Vagina (tissue), 2 donors: ENCODE data around the gene SUPT7L. TPM values are rescaled to one million over a fixed set of nuclear protein-coding genes. Genes with fewer than 3 reads are reported as not detected.

Experiments
- DNase-seq, 2 donors: peaks; one replicate each; pipeline ENCODE4 v3.0.0-alpha.2; 2017; ENCODE audit errors: extremely low spot score in 2 of 2
- H3K27ac ChIP-seq: fragments of 200-600 bp; sonication (generic); one replicate; pipeline ENCODE4 v1.5.1; 2019
- H3K27me3 ChIP-seq: fragments of 200-600 bp; sonication (generic); one replicate; pipeline ENCODE4 v1.5.1; 2019
- H3K36me3 ChIP-seq, 2 donors: fragments of 200-600 bp; sonication (generic); one replicate each; pipeline ENCODE4 v1.5.1; 2017 to 2019
- H3K4me1 ChIP-seq: fragments of 200-600 bp; sonication (generic); one replicate; pipeline ENCODE4 v1.5.1; 2019
- H3K4me3 ChIP-seq, 2 donors: fragments of 200-600 bp; sonication (generic); 1 replicate in 1 of 2; 2 replicates in 1 of 2; pipeline ENCODE4 v1.5.1; 2016 to 2019
- H3K9me3 ChIP-seq: fragments of 200-600 bp; sonication (generic); one replicate; pipeline ENCODE4 v1.5.1; 2019
- POLR2A ChIP-seq, 2 donors: fragments of 450-650 bp; IDR thresholded peaks; one replicate each; pipeline ENCODE4 v1.6.1; 2017; ENCODE audit warnings: antibody characterized with exemption in 2 of 2, mild to moderate bottlenecking in 2 of 2, moderate library complexity in 2 of 2
- POLR2AphosphoS5 ChIP-seq, 2 donors: sonication (generic); formaldehyde crosslinking; IDR thresholded peaks; one replicate each; pipeline ENCODE4 v1.9.0; 2017; ENCODE audit warnings: antibody characterized with exemption in 2 of 2, mild to moderate bottlenecking in 2 of 2, low read depth in 1 of 2; ENCODE audit not compliant: insufficient read depth in 1 of 2
- intact Hi-C: fragments of 100-400 bp; cut with DNase I; formaldehyde crosslinking; loops from one replicate; pipeline ENCODE4 v1.15.1; 2023
- total RNA-seq: library from RNA; depleted of rRNA; stranded (reverse); fragments of >200 nt; gene quantifications from one replicate; pipeline ENCODE4 v1.2.3, GENCODE V29; 2016
- TF ChIP-seq, protein P1 (sequence below), 3 experiments: fragments of 450-650 bp in 2 of 3; fragments of 200-600 bp in 1 of 3; sonication (generic) in 1 of 3; IDR thresholded peaks; one replicate each; pipeline ENCODE4 v1.5.1; 2017 to 2019; ENCODE audit warnings: antibody characterized with exemption in 3 of 3, mild to moderate bottlenecking in 2 of 3, moderate library complexity in 2 of 3

The SUPT7L gene
- total RNA-seq, 1 donor from 2014 or later = 26.5 TPM

- Histone ChIP-seq H3K9me3 (no peaks in the 10 kb centered on the region), H3K27ac (no peak overlapping the region), H3K4me1 (no peaks in the 10 kb centered on the region), H3K36me3 (peaks cover 4 to 93% of the 10 kb centered on the region in 2 donors), H3K4me3 (no peak overlapping the region), H3K27me3 (no peaks in the 10 kb centered on the region)
- DNase-seq = no peak
- intact Hi-C loops = no loop called here
- no peak for TF ChIP-seq POLR2AphosphoS5 (IDR thresholded peaks at IDR 0.05; ENCODE audit: insufficient read depth in 1 of 2, low read depth in 1 of 2)
- TF ChIP-seq POLR2A (IDR thresholded peaks at IDR 0.05) = no peak
- TF ChIP-seq, protein P1, sequence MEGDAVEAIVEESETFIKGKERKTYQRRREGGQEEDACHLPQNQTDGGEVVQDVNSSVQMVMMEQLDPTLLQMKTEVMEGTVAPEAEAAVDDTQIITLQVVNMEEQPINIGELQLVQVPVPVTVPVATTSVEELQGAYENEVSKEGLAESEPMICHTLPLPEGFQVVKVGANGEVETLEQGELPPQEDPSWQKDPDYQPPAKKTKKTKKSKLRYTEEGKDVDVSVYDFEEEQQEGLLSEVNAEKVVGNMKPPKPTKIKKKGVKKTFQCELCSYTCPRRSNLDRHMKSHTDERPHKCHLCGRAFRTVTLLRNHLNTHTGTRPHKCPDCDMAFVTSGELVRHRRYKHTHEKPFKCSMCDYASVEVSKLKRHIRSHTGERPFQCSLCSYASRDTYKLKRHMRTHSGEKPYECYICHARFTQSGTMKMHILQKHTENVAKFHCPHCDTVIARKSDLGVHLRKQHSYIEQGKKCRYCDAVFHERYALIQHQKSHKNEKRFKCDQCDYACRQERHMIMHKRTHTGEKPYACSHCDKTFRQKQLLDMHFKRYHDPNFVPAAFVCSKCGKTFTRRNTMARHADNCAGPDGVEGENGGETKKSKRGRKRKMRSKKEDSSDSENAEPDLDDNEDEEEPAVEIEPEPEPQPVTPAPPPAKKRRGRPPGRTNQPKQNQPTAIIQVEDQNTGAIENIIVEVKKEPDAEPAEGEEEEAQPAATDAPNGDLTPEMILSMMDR (IDR thresholded peaks at IDR 0.05) = no peak
Measured at GRCh38 chr2:27651056-27651455, 12.4 kb downstream of the SUPT7L start.

DNA sequence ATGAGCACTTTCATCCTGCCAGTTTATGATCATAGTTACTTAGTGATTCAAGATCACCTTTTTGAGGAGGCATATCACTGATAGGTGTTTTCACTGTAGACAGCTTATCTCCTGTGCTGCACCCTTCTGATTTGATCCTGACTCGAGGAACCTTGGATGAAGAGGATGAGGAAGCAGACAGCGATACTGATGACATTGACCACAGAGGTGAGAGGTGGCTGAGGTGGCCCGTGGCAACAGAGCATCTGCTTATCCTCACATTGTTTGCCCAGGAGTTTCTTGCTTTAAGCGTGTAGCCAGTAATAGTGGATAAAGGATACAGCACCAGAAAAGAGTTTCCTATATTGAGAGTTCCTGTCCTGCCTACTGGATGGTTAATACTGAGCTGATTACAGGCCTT, 15.7 kb downstream of the SUPT7L start:
- intact Hi-C loops = no loop called here
- peaks cover 4 to 67% of the 10 kb centered on the region in 2 donors for H3K36me3 ChIP-seq
- TF ChIP-seq POLR2AphosphoS5 (IDR thresholded peaks at IDR 0.05; ENCODE audit: insufficient read depth in 1 of 2, low read depth in 1 of 2) = no peak
- TF ChIP-seq, protein P1 (IDR thresholded peaks at IDR 0.05) = no peak
- TF ChIP-seq POLR2A (IDR thresholded peaks at IDR 0.05) = no peak

DNA sequence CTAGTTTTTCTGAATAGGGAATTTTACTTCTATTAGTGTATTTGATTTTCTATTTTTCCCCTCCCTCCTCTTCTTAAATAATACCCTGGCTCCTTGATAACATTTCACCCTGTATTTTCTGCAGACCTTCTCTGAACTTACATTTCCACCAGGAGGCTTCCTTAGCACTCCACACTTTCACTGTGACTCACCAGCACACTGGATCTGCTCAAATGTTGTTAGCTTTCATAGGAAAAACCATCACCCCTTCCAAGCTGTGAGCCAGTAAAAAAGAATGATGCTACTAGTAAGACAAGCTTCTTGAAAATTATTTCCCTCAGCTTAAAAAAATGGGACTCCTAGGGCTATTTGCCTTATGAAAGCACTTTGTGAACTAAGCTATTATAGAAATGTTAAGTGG, 16.1 kb downstream of the SUPT7L start:
- no peak for DNase-seq
- Histone ChIP-seq H3K4me3 (no peak overlapping the region), H3K27ac (no peak overlapping the region), H3K9me3 (no peaks in the 10 kb centered on the region), H3K27me3 (no peaks in the 10 kb centered on the region), H3K36me3 (peaks cover 4 to 67% of the 10 kb centered on the region in 2 donors), H3K4me1 (no peaks in the 10 kb centered on the region)
- intact Hi-C loops = no loop called here
- TF ChIP-seq POLR2AphosphoS5 (IDR thresholded peaks at IDR 0.05; ENCODE audit: insufficient read depth in 1 of 2, low read depth in 1 of 2) (no peak), POLR2A (IDR thresholded peaks at IDR 0.05) (no peak)
- TF ChIP-seq, protein P1 (IDR thresholded peaks at IDR 0.05) = no peak

More for the DNA sequence above, 15.7 kb downstream of the SUPT7L start:
- Histone ChIP-seq H3K27ac (no peak overlapping the region), H3K4me1 (no peaks in the 10 kb centered on the region), H3K4me3 (no peak overlapping the region), H3K9me3 (no peaks in the 10 kb centered on the region), H3K27me3 (no peaks in the 10 kb centered on the region)
- DNase-seq = no peak

- Histone ChIP-seq H3K4me1 (no peaks in the 10 kb centered on the region), H3K9me3 (no peaks in the 10 kb centered on the region), H3K4me3 (no peak overlapping the region), H3K27ac (no peak overlapping the region), H3K36me3 (peaks cover 4 to 67% of the 10 kb centered on the region in 2 donors), H3K27me3 (no peaks in the 10 kb centered on the region)
- DNase-seq = no peak
- TF ChIP-seq, protein P1 (IDR thresholded peaks at IDR 0.05) = no peak
- no peak for TF ChIP-seq POLR2A (IDR thresholded peaks at IDR 0.05)
- no peak for TF ChIP-seq POLR2AphosphoS5 (IDR thresholded peaks at IDR 0.05; ENCODE audit: insufficient read depth in 1 of 2, low read depth in 1 of 2)
- intact Hi-C loops = no loop called here
Measured at GRCh38 chr2:27645197-27645596, 18.2 kb downstream of the SUPT7L start.

DNA sequence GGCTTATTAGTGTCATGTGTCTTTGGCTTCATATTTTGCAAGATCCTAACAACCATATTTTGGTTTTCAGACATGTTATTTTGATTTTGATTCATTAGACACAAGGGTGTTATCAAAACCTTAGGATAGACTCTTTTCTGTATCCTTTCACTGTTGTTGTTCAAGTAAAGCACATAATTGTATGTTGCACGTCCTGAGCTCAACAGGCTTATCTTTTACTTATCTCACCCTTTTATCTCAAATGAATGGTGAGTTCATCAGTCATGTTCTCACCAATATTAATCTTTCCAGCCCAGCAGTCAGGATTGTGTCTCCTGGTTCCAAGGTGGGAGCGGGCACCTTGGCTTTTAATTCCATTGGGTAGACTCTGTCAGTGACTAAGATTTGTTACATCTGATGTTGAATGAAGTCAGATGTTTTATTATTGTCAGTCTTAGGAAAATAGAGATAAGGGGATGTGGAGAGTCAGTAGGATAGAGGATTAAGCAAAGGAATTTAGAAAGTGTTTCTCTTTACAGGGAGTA, 22.6 kb downstream of the SUPT7L start:
- Histone ChIP-seq H3K4me3 (no peak overlapping the region), H3K4me1 (no peaks in the 10 kb centered on the region), H3K27me3 (no peaks in the 10 kb centered on the region), H3K27ac (no peak overlapping the region), H3K9me3 (no peaks in the 10 kb centered on the region), H3K36me3 (peaks cover 6 to 66% of the 10 kb centered on the region in 2 donors)
- no peak for TF ChIP-seq POLR2A (IDR thresholded peaks at IDR 0.05)
- TF ChIP-seq POLR2AphosphoS5 (IDR thresholded peaks at IDR 0.05; ENCODE audit: insufficient read depth in 1 of 2, low read depth in 1 of 2) = no peak
- TF ChIP-seq, protein P1 (IDR thresholded peaks at IDR 0.05) = no peak
- no peak for DNase-seq
- intact Hi-C loops = no loop called here
